ENCODE data around the gene ETFBKMT.
"Not testable (repeated sequence)": the region's sequence is repeated elsewhere in the genome, so short reads cannot be mapped to it uniquely, and the experiment has no call there.

Gene ETFBKMT

DNA sequence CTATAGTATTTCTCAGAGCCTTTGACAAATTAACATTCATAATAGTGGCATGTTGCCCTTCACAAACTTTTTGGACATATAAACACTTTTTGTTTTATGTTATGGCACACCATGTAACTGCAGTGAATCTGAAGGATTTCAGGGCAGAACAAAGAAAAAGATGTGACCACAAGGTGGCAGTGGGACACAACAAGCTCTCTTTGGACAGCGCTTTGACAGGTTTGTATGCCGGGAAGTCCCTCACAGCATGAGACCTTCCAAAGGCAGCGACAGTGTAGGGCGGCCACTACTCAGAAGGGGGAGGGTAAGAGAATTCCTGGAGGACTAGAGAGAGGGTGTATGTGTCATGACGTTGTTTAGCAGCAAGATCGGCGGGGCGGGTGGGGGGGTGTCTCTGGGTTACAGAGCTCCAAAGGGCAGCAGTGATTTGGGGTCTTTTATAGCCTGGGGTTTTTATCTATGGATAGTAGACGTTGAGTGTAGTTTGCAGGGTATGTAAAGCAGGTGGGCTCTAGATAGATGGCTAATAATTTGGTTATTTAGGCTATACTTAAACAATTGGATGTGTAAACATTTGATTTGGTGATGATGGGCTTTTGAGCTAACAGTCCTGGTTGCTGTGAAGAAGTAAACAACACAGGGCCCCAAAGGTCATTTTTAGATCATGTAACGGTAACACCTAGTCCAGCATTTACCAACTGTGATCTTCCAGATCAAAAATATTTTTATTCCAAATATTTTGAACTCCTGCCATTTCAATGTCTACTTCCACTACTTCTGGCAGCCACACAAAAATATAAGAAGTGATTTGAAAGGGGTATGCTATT, 22.9 kb downstream of the ETFBKMT start:
- H3K27me3 ChIP-seq (replicated peaks; ENCODE audit: control insufficient read depth, insufficient read depth, low read length) = no peaks in the 10 kb centered on the region
- no peaks in the 10 kb centered on the region for H3K36me3 ChIP-seq (ENCODE audit: control insufficient read depth, insufficient read depth, low read length)
- TF ChIP-seq, protein P1, sequence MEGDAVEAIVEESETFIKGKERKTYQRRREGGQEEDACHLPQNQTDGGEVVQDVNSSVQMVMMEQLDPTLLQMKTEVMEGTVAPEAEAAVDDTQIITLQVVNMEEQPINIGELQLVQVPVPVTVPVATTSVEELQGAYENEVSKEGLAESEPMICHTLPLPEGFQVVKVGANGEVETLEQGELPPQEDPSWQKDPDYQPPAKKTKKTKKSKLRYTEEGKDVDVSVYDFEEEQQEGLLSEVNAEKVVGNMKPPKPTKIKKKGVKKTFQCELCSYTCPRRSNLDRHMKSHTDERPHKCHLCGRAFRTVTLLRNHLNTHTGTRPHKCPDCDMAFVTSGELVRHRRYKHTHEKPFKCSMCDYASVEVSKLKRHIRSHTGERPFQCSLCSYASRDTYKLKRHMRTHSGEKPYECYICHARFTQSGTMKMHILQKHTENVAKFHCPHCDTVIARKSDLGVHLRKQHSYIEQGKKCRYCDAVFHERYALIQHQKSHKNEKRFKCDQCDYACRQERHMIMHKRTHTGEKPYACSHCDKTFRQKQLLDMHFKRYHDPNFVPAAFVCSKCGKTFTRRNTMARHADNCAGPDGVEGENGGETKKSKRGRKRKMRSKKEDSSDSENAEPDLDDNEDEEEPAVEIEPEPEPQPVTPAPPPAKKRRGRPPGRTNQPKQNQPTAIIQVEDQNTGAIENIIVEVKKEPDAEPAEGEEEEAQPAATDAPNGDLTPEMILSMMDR (IDR thresholded peaks at IDR 0.05; ENCODE audit: insufficient read depth, low read length, poor library complexity, severe bottlenecking) = peak; percentile 74
- no peak overlapping the region for H3K4me3 ChIP-seq (replicated peaks; ENCODE audit: low read depth, low read length)
- peak; percentile 73 for DNase-seq (ENCODE audit: extremely low read depth, insufficient read length)

DNA sequence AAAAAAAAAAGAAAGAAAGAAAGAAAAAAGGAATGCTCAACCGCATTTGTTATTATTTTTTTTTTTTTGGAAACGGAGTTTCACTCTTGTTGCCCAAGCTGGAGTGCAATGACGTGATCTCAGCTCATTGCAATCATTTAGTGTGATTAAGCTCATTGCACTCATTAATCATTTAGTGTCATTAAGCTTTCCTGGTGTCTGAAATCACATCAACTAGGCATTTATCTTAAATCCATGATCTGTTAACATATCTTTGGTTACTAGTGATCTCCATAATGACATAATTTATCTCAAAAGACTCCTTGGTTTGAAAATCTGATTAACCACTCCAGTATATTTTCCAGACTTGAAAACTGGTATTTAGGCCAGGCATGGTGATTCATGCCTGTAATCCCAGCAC, 26.3 kb downstream of the ETFBKMT start:
- H3K27me3 ChIP-seq (replicated peaks; ENCODE audit: control insufficient read depth, insufficient read depth, low read length) = no peaks in the 10 kb centered on the region
- no peak overlapping the region for H3K4me3 ChIP-seq (replicated peaks; ENCODE audit: low read depth, low read length)
- no peaks in the 10 kb centered on the region for H3K36me3 ChIP-seq (ENCODE audit: control insufficient read depth, insufficient read depth, low read length)
- DNase-seq (ENCODE audit: extremely low read depth, insufficient read length) = no peak
- TF ChIP-seq, protein P1 (IDR thresholded peaks at IDR 0.05; ENCODE audit: insufficient read depth, low read length, poor library complexity, severe bottlenecking) = no peak

DNA sequence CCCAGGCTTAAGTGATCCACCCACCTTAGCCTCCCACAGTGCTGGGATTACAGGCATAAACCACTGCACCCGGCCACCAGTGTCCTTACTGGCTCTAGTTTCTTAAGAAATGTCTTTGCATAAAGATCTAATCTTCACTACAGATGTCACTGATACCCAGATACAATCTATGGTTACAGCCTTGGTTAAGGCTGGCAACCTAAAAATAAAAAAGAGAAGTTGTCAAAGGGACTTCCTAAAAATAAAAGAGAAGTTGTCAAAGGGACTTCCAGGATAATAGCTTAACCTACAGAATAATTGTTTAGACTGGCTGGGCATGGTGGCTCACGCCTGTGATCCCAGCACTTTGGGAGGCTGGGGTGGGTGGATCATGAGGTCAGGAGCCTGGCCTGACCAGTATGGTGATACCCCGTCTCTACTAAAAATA, 27.6 kb downstream of the ETFBKMT start:
- TF ChIP-seq, protein P1 (IDR thresholded peaks at IDR 0.05; ENCODE audit: insufficient read depth, low read length, poor library complexity, severe bottlenecking) = no peak
- DNase-seq (ENCODE audit: extremely low read depth, insufficient read length) = peak; percentile 72
- H3K27me3 ChIP-seq (replicated peaks; ENCODE audit: control insufficient read depth, insufficient read depth, low read length) = no peaks in the 10 kb centered on the region
- no peak overlapping the region for H3K4me3 ChIP-seq (replicated peaks; ENCODE audit: low read depth, low read length)
- no peaks in the 10 kb centered on the region for H3K36me3 ChIP-seq (ENCODE audit: control insufficient read depth, insufficient read depth, low read length)

DNA sequence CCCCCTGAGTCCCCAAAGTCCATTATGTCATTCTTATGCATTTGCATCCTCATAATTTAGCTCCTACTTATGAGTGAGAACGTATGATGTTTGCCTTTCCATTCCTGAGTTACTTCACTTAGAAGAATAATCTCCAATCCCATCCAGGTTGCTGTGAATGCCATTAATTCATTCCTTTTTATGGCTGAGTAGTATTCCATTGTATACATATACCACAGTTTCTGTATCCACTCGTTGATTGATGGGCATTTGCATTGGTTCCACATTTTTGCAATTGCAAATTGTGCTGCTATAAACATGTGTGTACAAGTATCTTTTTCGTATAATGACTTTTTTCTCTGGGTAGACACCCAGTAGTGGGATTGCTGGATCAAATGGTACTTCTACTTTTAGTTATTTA, 30.4 kb downstream of the ETFBKMT start:
- not testable (repeated sequence) for H3K36me3 ChIP-seq (ENCODE audit: control insufficient read depth, insufficient read depth, low read length); H3K4me3 ChIP-seq (replicated peaks; ENCODE audit: low read depth, low read length); H3K27me3 ChIP-seq (replicated peaks; ENCODE audit: control insufficient read depth, insufficient read depth, low read length); DNase-seq (ENCODE audit: extremely low read depth, insufficient read length)

DNA sequence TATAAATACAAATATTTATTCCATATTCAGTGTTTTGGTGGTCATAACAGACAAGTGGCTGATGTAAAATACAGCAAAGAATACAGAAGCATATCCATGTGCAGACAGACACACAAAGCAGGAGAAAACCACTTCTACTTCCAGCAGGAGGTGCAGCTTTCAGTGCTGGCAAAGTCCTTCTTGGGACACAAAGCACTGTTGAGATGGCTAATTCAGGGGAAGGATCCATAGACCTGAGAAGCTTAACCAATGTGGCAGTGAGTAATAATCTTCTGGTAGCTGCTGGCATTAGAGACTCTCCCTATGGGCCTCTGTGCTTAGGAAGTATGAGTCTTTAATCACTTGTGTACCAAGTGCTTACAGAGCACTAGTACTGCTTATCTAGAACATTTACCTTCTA, 42.6 kb downstream of the ETFBKMT start:
- no peak for DNase-seq (ENCODE audit: extremely low read depth, insufficient read length)
- no peaks in the 10 kb centered on the region for H3K27me3 ChIP-seq (replicated peaks; ENCODE audit: control insufficient read depth, insufficient read depth, low read length)
- TF ChIP-seq, protein P1 (IDR thresholded peaks at IDR 0.05; ENCODE audit: insufficient read depth, low read length, poor library complexity, severe bottlenecking) = no peak
- H3K4me3 ChIP-seq (replicated peaks; ENCODE audit: low read depth, low read length) = no peak overlapping the region
- no peaks in the 10 kb centered on the region for H3K36me3 ChIP-seq (ENCODE audit: control insufficient read depth, insufficient read depth, low read length)

DNA sequence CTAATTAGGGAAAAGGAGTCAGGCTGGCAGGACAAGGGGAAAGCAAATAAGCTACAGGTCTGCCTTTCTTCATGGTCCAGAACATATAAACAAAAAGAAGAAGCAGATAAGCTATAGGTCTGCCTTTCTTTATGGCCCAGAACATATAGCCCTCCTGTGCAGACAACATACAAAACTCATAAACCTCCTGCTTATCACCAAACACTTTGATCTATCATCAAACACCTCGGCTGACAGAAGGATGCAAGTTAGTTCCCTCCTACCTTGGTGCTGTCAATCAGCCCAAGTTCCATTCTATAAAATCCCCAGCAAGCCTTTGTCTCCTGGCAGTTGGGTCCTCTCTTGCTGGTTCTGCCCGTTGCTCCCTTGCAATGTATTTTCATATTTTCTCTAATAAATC, 46.1 kb downstream of the ETFBKMT start:
- no peak for DNase-seq (ENCODE audit: extremely low read depth, insufficient read length)
- Histone ChIP-seq H3K4me3 (replicated peaks; ENCODE audit: low read depth, low read length) (no peak overlapping the region), H3K27me3 (replicated peaks; ENCODE audit: control insufficient read depth, insufficient read depth, low read length) (no peaks in the 10 kb centered on the region), H3K36me3 (ENCODE audit: control insufficient read depth, insufficient read depth, low read length) (no peaks in the 10 kb centered on the region)
- TF ChIP-seq, protein P1 (IDR thresholded peaks at IDR 0.05; ENCODE audit: insufficient read depth, low read length, poor library complexity, severe bottlenecking) = no peak

DNA sequence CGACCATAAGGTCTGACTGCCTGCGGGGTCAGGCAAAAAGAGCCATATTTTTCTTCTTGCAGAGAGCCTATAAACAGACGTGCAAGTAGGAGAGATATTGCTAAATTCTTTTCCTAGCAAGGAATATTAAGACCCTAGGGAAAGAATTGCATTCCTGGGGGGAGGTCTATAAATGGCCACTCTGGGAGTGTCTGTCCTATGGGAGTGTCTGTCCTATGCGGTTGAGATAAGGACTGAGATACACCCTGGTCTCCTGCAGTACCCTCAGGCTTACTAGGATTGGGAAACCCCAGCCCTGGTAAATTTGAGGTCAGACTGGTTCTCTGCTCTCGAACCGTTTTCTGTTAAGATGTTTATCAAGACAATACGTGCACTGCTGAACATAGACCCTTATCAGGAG, 48.6 kb downstream of the ETFBKMT start:
- not testable (repeated sequence) for H3K4me3 ChIP-seq (replicated peaks; ENCODE audit: low read depth, low read length); H3K27me3 ChIP-seq (replicated peaks; ENCODE audit: control insufficient read depth, insufficient read depth, low read length); H3K36me3 ChIP-seq (ENCODE audit: control insufficient read depth, insufficient read depth, low read length); DNase-seq (ENCODE audit: extremely low read depth, insufficient read length)
